OCI-LY7 (cell line): ENCODE measurements around the gene DGAT2. TPM values are rescaled to one million over a fixed set of nuclear protein-coding genes. Genes with fewer than 3 reads are reported as not detected.

Experiments
- BruUV-seq: library from RNA; stranded (reverse); fragments of 400-500 nt; replicated peaks from 2 replicates; lab custom pipeline; 2021; lab: Mats Ljungman, UMichigan
- CTCF ChIA-PET: fragments of 300-600 bp; sonication (Branson Sonifier 250); formaldehyde crosslinking; loops from one replicate; lab custom pipeline; 2022; ENCODE audit warnings: antibody characterized with exemption; ENCODE audit not compliant: unreplicated experiment; lab: Charles Lee
- POLR2A ChIA-PET: fragments of 300-600 bp; sonication (Branson Sonifier 250); formaldehyde crosslinking; loops from one replicate; lab custom pipeline; 2022; ENCODE audit warnings: antibody characterized with exemption; lab: Charles Lee
- DNase-seq: peaks from one replicate; pipeline ENCODE4 v3.0.0-alpha.2; 2015; ENCODE audit warnings: low spot score
- H2AFZ ChIP-seq: fragments of 200-600 bp; sonication (generic), shearing (Covaris generic); 2 replicates; pipeline ENCODE4 v1.6.1; 2014; ENCODE audit warnings: mild to moderate bottlenecking, antibody characterized with exemption, low read length, moderate library complexity
- H3K27ac ChIP-seq: fragments of 200-600 bp; sonication (generic); 2 replicates; pipeline ENCODE4 v1.5.1; 2014; ENCODE audit warnings: mixed run types, low read depth, mild to moderate bottlenecking, moderate library complexity, low read length, inconsistent platforms; ENCODE audit not compliant: poor library complexity, severe bottlenecking
- H3K36me3 ChIP-seq: fragments of 200-600 bp; sonication (generic); 2 replicates; pipeline ENCODE4 v1.6.1; 2014; ENCODE audit warnings: mild to moderate bottlenecking, antibody characterized with exemption, low read length, moderate library complexity, mixed read lengths; ENCODE audit not compliant: insufficient read depth
- H3K4me1 ChIP-seq: fragments of 200-600 bp; sonication (generic); 2 replicates; pipeline ENCODE4 v1.5.1; 2014; ENCODE audit warnings: mild to moderate bottlenecking, low read length; ENCODE audit not compliant: insufficient read depth, poor library complexity, severe bottlenecking
- H3K4me2 ChIP-seq: fragments of 200-600 bp; sonication (generic); 2 replicates; pipeline ENCODE4 v1.6.1; 2014; ENCODE audit warnings: mild to moderate bottlenecking, low read length
- H3K4me3 ChIP-seq: fragments of 200-600 bp; sonication (generic); 2 replicates; pipeline ENCODE4 v1.5.1; 2014; ENCODE audit warnings: mild to moderate bottlenecking, low read depth, low read length; ENCODE audit not compliant: poor library complexity, severe bottlenecking
- H3K79me2 ChIP-seq: fragments of 200-600 bp; sonication (generic); 2 replicates; pipeline ENCODE4 v1.6.1; 2016; ENCODE audit warnings: low read depth, mild to moderate bottlenecking, low read length, moderate library complexity, mixed read lengths; ENCODE audit not compliant: insufficient read depth
- H3K9me2 ChIP-seq: fragments of 200-600 bp; sonication (generic); 2 replicates; pipeline ENCODE4 v1.6.1; 2016; ENCODE audit warnings: mild to moderate bottlenecking, low read length, mixed read lengths; ENCODE audit not compliant: insufficient read depth
- H3K9me3 ChIP-seq: fragments of 200-600 bp; sonication (generic); 2 replicates; pipeline ENCODE4 v1.6.1; 2014; ENCODE audit warnings: mild to moderate bottlenecking, mixed run types, low read length, mixed read lengths
- H4K20me1 ChIP-seq: fragments of 200-600 bp; sonication (generic); 2 replicates; pipeline ENCODE4 v1.6.1; 2014; ENCODE audit warnings: mild to moderate bottlenecking, antibody characterized with exemption, low read length, moderate library complexity, mixed read lengths; ENCODE audit not compliant: insufficient read depth
- EZH2phosphoT487 ChIP-seq: fragments of 200-600 bp; sonication (generic); IDR thresholded peaks from 2 replicates; pipeline ENCODE4 v1.6.1; 2018; ENCODE audit warnings: low read depth, borderline replicate concordance, mild to moderate bottlenecking, mixed run types, antibody characterized with exemption, low read length, moderate library complexity, mixed read lengths
- intact Hi-C: fragments of 100-400 bp; cut with micrococcal nuclease; formaldehyde crosslinking; loops from one replicate; pipeline ENCODE4 v1.10.0; 2022; ENCODE audit not compliant: unreplicated experiment
- total RNA-seq, 2 experiments: library from RNA; depleted of rRNA in 1 of 2; stranded (reverse); fragments of >200 nt in 1 of 2; shearing (Covaris generic) in 1 of 2; gene quantifications; 2 replicates each; pipeline ENCODE4 v1.2.3, GENCODE V29; 2014 to 2022
- TF ChIP-seq, protein P1 (sequence below): fragments of 200-600 bp; sonication (generic); conservative IDR thresholded peaks from 2 replicates; pipeline ENCODE4 v1.5.1; 2014; ENCODE audit warnings: mild to moderate bottlenecking, antibody characterized with exemption, low read length, moderate library complexity, mixed read lengths

The DGAT2 gene
- total RNA-seq, 2 experiments from 2014 or later: 5.6 to 6.5 TPM

DNA sequence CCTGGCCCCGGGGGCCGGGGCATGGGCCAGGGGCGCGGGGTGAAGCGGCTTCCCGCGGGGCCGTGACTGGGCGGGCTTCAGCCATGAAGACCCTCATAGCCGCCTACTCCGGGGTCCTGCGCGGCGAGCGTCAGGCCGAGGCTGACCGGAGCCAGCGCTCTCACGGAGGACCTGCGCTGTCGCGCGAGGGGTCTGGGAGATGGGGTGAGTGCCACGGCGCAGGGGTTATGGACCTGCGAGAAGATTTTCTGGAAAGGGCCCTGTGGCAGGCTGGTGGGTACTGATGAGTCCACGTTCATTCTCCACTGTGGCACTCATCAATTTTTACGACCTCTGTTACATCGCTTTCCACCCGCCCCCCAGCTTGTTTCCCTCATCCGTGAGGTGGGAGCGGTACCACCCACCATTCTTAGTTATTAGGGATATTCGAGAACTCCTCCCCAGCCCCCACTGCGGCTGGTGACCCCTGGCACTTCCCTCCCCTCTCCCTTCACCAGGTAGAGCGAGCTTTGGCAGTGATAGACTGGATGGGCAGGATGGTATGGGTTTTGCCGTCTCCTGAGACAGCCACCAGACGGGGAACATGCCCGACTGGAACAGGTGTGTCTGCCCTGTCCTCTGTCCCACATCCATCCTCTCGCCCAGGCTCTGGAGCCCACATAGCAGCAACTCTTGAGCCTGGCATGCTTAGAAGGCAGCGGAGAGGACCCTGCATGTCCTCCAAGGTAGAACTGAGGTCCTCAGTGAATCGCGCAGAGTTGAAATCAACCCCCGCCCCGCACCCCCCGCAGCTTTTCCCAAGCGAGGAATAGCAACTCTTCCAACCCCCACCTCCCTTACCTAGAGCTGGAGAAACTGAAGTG lies 562 bp downstream of the DGAT2 start:
- Histone ChIP-seq H3K9me2 (no peaks in the 10 kb centered on the region), H3K4me3 (peak overlapping the region; percentile 72), H3K4me2 (peak overlapping the region; percentile 90), H3K27ac (peak overlapping the region; percentile 47), H3K9me3 (no peaks in the 10 kb centered on the region), H4K20me1 (no peaks in the 10 kb centered on the region), H3K79me2 (no peaks in the 10 kb centered on the region; the same call in 1 of the 2 replicates), H3K36me3 (no peaks in the 10 kb centered on the region), H2AFZ (peak overlapping the region; percentile 49), H3K4me1 (peaks cover 65% of the 10 kb centered on the region)
- TF ChIP-seq EZH2phosphoT487: no peak
- TF ChIP-seq, protein P1, sequence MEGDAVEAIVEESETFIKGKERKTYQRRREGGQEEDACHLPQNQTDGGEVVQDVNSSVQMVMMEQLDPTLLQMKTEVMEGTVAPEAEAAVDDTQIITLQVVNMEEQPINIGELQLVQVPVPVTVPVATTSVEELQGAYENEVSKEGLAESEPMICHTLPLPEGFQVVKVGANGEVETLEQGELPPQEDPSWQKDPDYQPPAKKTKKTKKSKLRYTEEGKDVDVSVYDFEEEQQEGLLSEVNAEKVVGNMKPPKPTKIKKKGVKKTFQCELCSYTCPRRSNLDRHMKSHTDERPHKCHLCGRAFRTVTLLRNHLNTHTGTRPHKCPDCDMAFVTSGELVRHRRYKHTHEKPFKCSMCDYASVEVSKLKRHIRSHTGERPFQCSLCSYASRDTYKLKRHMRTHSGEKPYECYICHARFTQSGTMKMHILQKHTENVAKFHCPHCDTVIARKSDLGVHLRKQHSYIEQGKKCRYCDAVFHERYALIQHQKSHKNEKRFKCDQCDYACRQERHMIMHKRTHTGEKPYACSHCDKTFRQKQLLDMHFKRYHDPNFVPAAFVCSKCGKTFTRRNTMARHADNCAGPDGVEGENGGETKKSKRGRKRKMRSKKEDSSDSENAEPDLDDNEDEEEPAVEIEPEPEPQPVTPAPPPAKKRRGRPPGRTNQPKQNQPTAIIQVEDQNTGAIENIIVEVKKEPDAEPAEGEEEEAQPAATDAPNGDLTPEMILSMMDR: 0 out of 2 replicates have a peak, but pooled peaks have one; percentile 18
- ChIA-PET POLR2A (no interaction called here), CTCF (no interaction called here)
- peak; percentile 29 for DNase-seq
- BruUV-seq: no TSS peak
- intact Hi-C loops: loop anchor here (1.0 to 5.0 kb wide), 4 partner anchors 46 to 222 kb away; no protein-coding TSS in a partner anchor

DNA sequence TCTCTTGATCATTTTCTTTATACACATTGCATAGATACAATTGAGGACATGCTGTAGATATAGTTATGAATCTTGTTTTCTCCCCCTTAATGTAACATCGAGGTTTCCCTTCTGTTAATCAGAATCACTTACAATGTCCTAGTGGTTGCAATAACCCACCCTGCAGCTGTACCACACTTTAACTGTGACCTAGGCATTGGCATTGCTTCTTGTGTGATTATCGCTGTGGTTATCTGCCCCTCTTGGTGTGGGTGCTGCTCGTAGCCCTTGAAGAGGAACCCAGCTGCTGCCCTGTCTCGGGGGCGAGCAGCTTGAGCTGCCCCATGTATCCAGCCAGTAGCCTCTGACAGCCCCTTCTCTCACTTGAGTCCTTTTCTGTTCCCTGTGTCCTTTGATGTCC lies 1.5 kb downstream of the DGAT2 start:
- Histone ChIP-seq H3K9me3 (no peaks in the 10 kb centered on the region), H3K4me3 (peak overlapping the region; percentile 72), H4K20me1 (no peaks in the 10 kb centered on the region), H3K4me1 (peaks cover 74% of the 10 kb centered on the region), H3K36me3 (no peaks in the 10 kb centered on the region), H3K27ac (no peak overlapping the region), H3K9me2 (no peaks in the 10 kb centered on the region), H2AFZ (no peak overlapping the region), H3K4me2 (peak overlapping the region; percentile 90), H3K79me2 (no peaks in the 10 kb centered on the region; the same call in 1 of the 2 replicates)
- intact Hi-C loops: no loop called here
- DNase-seq: peak; percentile 15
- POLR2A ChIA-PET: no interaction called here
- TSS peak; percentile 73 for BruUV-seq
- CTCF ChIA-PET: no interaction called here
- TF ChIP-seq EZH2phosphoT487: no peak
- TF ChIP-seq, protein P1: no peak
